ENCODE results near the gene THBS4. TPM values are rescaled to one million over a fixed set of nuclear protein-coding genes. Genes with fewer than 3 reads are reported as not detected.

Gene THBS4
- total and polyA plus RNA-seq, 10 of the 15 experiments (the other 5 are each of a cell fraction or from before 2014, with no cell fraction given) = 0.31 to 1.7 (median 0.75) TPM

GRCh38 chr5:80125962-80126480 lies 90.9 kb downstream of the THBS4 start (continued):
- TF ChIP-seq MXI1 (IDR thresholded peaks at IDR 0.05; ENCODE audit: low read depth, low read length) (peak; percentile 59; the same call in 1 of the 2 replicates), YBX1 (IDR thresholded peaks at IDR 0.05) (no peak), BRCA1 (IDR thresholded peaks at IDR 0.05; ENCODE audit: low read depth, low read length) (no peak), CHD2 (IDR thresholded peaks at IDR 0.05; ENCODE audit: borderline replicate concordance, low read depth, low read length) (no peak; the same call in none of the 2 replicates), SMARCA5 (IDR thresholded peaks at IDR 0.05) (no peak), ZBTB4 (CRISPR knock-in tag; IDR thresholded peaks at IDR 0.05) (no peak), WRNIP1 (IDR thresholded peaks at IDR 0.05; ENCODE audit: borderline replicate concordance, low read depth, low read length) (no peak), E2F4 (IDR thresholded peaks at IDR 0.05; ENCODE audit: low read depth, low read length) (no peak), CREM (IDR thresholded peaks at IDR 0.05; ENCODE audit: low read depth) (peak; percentile 91), PML (IDR thresholded peaks at IDR 0.05; ENCODE audit: low read length) (peak; percentile 53; the same call in 1 of the 2 replicates), ZSCAN29 (IDR thresholded peaks at IDR 0.05) (peak; percentile 86), NBN (IDR thresholded peaks at IDR 0.05) (peak; percentile 96), HDAC6 (IDR thresholded peaks at IDR 0.05; ENCODE audit: unreplicated experiment) (no peak), ETV6 (conservative IDR thresholded peaks at IDR 0.05 in 1 of 2, IDR thresholded peaks at IDR 0.05 in 1 of 2; ENCODE audit: borderline replicate concordance in 1 of 2, low read depth in 1 of 2) (peak in 1 of 2 experiments; percentile 78; a peak in 1 of 4 replicates), MTA2 (IDR thresholded peaks at IDR 0.05; ENCODE audit: low read depth) (peak; percentile 100), NFIC (IDR thresholded peaks at IDR 0.05; ENCODE audit: low read depth, low read length) (peak; percentile 98), NFYA (IDR thresholded peaks at IDR 0.05; ENCODE audit: borderline replicate concordance, low read depth, low read length) (no peak), ZNF207 (IDR thresholded peaks at IDR 0.05; ENCODE audit: borderline replicate concordance) (no peak; the same call in 1 of the 2 replicates), POU2F2 (IDR thresholded peaks at IDR 0.05; ENCODE audit: borderline replicate concordance, low read depth, low read length) (peak; percentile 69; the same call in 2 of the 3 replicates), EP300 (IDR thresholded peaks at IDR 0.05; ENCODE audit: borderline replicate concordance in 1 of 2, control insufficient read depth in 1 of 2, low read depth in 2 of 2, low read length in 2 of 2) (peak; percentile 97 to 99; a peak in 3 of 4 replicates), ZZZ3 (IDR thresholded peaks at IDR 0.05; ENCODE audit: control insufficient read depth, insufficient read length, low read depth) (no peak), KLF5 (IDR thresholded peaks at IDR 0.05; ENCODE audit: partially characterized antibody) (no peak), E4F1 (IDR thresholded peaks at IDR 0.05; ENCODE audit: borderline replicate concordance, partially characterized antibody) (no peak), SIX5 (IDR thresholded peaks at IDR 0.05; ENCODE audit: low read depth, low read length, severe bottlenecking) (no peak), SIN3A (IDR thresholded peaks at IDR 0.05; ENCODE audit: low read depth, low read length) (no peak)

Measured in GM12878 (cell line).